HG03378 (cell line): Measurements from ENCODE around the gene DEFB129.
"Not testable (repeated sequence)": the region's sequence is repeated elsewhere in the genome, so short reads cannot be mapped to it uniquely, and the experiment has no call there.

ENCODE experiments used
- ATAC-seq: cut with Tn5 transposase; IDR thresholded peaks from one replicate; pipeline ENCODE4 v1.9.1; 2021; ENCODE audit warnings: mild to moderate bottlenecking, moderate library complexity; ENCODE audit not compliant: unreplicated experiment

The DEFB129 gene, protein sequence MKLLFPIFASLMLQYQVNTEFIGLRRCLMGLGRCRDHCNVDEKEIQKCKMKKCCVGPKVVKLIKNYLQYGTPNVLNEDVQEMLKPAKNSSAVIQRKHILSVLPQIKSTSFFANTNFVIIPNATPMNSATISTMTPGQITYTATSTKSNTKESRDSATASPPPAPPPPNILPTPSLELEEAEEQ

DNA sequence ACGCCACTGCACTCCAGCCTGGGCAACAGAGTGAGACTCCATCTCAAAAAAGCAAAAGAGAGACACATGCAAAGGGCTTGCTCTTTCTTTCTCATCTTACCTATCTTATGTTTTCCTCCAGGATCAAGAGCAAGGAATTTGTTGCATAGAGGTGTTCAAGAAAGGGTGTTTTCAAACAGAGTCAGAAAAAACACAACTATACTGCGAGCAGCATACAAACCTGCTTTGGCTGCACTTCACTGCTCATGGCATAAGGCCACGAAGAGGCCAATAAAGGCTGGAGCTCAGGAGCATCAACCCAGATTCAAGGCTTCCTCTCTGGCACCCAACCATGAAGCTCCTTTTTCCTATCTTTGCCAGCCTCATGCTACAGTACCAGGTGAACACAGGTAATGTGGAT lies at the start of gene DEFB129:
Gene DEFB129 (plus strand): TSS at position 301 of the 400 bp plus-strand sequence. CDS start 31 bp downstream, at position 332.
- ATAC-seq, result no peak

DNA sequence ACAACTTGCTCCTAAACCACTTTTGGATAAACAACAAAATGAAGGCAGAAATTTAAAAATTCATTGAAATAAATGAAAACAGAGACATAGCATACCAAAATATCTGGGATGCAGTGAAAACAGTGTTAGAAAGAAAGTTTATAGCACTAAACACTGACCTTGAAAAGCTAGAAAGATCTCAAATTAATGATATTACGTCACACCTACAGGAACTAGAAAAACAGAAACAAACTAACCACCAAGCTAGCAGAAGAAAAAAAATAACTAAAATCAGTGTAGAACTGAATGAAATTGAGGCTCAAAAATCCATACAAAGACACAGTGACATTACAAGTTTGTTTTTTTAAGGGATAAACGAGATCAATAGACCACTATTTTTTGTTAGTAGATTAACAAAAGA lies 42.8 kb upstream of the DEFB129 start:
- no peak for ATAC-seq

DNA sequence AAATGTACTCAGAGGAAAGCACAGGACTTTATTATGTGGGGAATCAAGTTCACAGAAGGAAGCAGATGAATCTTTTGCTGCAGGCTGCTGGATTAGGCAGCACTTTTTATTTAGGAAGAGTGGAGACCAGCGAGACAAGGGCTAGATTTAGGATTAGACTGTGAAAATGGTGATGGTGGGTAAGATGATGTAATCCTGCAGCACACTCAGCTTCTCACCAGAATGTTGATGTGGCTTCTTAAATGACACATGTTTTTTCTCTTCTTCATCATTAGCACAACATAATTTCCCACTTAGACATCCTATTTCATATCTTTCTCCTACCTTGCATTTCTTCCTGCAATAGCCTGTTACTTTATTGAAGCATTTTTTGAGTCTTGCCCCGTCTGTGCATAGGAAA lies 39.3 kb upstream of the DEFB129 start:
- no peak for ATAC-seq

DNA sequence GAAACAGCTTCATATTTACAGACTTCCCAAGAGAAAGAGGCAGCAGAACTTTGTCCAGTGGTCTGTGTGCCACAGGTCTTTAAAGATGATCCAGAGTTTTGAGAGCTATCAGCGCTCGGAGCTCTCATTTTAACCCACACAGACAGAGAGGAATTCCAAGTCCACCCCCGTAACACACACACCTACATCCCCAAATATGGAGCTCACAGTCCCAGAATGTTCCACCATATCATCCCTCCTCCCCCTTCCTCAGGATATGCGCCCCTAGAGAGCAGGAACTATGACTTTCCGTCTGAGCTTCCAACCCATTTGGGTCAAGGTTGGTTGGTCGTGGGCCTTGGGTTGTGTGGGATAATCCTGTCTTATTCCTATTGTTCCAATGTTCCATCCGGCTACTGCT lies 37.4 kb upstream of the DEFB129 start, which contains the start of gene DEFB128:
Gene DEFB128 (minus strand): TSS at position 101 of the 400 bp plus-strand sequence. CDS start 88 bp downstream, at position 13.
- ATAC-seq, result no peak

DNA sequence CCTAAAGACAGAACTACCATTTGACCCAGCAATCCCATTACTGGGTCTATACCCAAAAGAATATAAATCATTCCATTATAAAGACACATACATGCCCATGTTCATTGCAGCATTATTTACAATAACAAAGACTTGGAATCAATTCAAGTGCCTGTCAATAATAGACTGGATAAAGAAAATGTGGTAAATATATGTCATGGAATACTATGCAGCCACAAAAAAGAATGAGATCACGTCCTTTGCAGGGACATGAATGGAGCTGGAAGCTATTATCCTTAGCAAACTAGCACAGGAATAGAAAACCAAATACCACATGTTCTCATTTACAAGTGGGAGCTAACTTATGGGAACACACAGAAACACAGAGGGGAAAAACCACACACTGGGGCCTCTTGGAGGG lies 28.8 kb upstream of the DEFB129 start:
- ATAC-seq, result no peak

DNA sequence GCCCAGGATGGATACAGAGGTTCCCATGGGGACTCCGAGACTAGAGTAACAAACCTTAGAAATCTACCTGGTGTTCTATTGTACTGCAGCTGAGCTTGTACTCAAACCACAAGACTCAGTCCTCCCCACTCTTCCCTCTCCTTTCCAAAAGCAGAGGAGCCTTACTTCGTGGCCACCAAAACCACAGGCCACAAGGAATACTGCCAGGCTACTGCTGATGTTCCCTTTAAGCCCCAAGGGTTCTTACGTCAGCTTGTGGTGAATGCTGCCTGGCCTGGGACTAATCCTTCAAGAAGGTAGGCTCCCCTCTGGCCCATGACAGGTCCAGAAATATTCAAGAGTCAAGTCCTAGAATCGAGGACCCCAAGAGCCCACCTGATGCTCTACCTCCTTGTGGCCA lies 27.1 kb upstream of the DEFB129 start:
- no peak for ATAC-seq

DNA sequence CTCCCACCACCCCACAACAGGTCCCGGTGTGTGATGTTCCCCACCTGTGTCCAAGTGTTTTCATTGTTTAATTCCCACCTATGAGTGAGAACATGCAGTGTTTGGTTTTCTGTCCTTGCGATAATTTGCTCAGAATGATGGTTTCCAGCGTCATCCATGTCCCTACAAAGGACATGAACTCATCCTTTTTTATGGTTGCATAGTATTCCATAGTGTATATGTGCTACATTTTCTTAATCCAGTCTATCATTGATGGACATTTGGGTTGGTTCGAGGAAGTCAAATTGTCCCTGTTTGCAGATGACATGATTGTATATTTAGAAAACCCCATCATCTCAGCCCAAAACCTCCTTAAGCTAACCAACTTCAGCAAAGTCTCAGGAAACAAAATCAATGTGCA lies 23.4 kb upstream of the DEFB129 start:
- ATAC-seq, result not testable (repeated sequence)

DNA sequence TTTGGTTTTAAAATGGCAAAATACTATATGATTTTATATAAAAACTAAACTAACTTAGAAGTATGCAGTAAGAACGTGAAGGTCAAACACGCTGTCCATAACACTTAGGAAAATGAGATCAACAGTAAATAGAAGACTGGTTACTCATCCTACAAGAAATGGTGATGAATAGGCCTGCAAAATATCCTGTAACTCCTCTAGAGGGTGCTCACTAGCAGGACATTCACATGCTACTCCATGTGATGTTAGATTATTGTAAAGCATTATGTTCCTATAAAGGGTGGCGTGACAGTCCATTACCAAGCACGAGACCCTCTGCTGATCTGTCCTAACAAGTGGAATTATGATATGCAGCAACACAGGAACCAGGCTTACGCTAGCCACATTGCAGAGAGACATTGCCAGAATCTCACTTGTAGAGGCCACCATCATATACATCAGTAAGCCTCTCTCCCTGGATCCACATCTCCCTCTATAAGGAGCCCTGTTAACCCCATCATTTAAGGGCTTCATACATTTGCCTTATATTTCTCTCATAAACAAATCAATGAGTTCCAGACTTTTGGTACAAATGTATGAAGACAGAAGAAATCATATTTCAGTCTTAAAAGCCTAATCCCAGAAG lies 18.0 kb upstream of the DEFB129 start:
- peak; percentile 55 for ATAC-seq

DNA sequence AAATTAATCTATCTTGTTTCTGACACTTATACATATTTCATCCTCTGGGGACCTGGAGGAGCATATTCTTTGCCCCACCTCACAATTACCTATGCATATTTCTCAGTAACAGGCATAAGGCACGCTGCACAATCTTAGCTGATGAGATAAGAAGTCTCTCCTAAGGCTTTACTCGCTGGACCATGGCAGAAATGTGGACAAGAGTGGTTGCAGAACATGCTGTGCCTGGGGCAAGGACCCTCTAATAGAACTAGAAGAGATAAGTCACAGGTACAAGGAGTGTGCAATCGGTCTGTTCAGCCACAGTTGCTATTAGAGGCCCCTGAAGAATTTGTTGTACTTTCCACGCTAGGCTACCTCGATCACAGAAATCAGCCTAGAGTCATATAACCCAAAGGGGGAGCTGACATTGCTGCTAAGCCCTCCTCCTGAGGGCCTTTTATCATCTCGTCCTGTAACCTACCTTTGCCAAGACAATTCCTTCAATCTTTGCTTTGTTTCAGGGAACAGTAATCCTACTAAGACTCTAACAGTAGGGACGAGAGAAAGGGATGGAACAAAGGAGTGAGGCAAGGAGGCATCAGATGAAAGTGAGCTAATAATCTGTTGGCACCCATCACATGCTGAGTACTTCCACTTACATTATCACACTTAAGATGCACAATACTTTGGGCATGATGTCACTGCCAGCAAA lies 16.1 kb upstream of the DEFB129 start:
- no peak for ATAC-seq

DNA sequence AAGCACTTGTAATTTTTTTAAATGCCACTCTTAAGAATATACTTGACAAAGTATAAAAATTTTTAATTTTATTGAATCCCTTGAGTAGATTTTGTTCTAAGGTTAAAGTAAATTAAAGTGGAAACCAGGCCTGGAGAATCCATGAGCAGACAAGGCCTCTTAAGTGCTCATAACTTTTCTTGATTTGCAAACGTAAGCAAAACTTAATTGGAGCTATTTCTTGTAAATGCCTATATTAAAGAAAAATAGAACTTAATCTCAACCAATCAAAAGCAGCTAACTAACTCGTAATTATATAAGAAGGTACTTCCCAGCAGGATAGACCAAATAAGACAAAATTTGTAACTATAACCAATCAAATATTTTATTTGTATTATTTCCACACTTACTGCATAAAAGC lies 12.7 kb upstream of the DEFB129 start:
- no peak for ATAC-seq

DNA sequence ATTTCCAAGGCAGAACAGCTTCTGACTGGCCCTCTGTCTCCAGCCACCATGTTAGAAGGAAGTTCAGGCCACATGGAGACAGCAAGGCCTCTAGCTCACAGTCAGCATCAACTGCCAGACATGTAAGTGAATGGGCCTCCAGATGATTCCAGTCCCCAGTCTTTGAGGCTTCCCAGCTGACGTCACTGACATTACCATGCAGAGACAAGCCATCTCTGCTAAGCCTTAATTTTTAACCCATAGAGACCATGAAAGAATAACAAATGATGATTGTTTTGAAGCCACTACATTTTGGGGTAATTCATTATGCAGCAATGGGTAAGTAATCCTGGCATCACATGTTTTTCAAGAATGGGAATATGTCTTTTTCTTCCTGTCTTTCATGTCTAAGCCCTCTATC lies 11.3 kb upstream of the DEFB129 start:
- ATAC-seq, result no peak

DNA sequence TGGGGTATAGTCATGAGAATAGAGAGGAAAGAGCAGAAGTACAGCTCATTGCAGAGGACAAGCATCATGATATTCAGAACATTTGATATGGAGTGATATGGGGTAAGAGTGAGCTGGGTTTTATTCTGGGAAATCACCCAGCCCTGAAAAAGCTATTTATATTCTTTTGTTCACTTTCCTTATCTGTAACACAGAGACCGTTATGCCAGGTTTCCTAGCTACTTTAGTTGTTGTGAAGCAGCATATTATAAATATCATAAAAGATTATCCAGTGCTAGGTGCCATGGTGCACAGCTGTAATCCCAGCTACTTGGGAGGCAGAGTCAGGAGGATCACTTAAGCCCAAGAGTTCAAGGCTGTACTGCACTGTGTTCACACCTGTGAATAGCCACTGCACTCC lies 9.8 kb upstream of the DEFB129 start:
- ATAC-seq, result no peak

DNA sequence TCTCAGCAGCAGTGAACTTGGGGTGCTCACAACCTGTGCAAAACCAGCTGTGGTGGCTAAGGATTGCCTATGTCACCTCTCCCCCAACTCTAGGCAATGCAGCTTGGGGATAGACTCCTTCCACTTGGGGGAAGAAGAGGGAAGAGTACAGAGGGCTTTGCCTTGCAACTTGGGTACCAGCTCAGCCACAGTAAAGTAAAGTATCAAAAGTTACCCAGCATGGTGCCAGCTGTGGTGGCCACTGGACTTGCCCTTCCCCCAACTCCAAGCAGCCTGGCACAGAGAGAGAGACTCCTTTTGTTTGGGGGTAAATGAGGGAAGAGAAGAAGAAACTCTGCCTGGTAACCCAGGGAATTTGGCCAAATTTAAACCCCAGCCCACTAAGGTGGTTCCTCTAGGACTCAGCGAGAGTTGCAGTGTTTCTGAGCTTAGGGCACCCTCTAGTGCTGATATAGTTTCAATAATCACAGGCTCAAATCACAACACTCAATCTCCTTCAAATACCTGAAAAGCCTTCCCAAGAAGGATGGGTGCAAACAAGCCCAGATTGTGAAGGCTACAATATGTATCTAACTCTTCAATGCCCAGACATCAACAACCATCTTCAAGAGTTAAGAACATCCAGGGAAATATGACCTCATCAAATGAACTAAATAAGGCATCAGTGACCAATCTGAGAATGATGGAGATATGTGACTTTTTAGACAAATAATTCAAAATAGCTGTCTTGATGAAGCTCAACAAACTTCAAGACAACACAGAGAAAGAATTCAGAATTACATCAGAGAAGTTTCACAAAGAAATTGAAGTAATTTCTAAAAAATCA lies 7.6 kb upstream of the DEFB129 start:
- no peak for ATAC-seq

DNA sequence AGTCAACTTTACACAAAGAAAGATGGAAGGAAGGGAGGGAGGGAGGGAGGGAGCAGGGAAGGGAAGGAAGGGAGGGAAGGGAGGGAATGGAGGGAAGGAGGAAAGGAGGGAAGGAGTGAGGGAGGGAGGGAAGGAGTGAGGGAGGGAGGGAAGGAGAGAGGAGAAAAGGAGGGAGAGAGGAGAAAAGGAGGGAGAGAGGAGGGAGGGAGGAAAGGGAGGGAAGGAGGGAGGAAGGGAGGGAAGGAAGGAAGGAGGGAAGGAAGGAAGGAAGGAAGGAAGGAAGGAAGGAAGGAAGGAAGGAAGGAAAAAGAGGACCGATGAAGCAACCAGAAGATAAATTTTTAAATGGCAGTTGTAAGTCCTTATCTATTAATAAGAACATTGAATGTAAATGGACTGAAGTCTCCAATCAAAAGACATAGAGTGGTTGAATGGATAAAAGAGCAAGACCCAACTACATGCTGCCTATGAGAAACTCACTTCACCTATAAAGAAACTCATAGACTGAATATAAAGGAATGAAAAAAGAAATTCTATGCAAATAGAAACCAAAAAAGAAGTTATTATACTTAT lies 5.7 kb upstream of the DEFB129 start:
- no peak for ATAC-seq

DNA sequence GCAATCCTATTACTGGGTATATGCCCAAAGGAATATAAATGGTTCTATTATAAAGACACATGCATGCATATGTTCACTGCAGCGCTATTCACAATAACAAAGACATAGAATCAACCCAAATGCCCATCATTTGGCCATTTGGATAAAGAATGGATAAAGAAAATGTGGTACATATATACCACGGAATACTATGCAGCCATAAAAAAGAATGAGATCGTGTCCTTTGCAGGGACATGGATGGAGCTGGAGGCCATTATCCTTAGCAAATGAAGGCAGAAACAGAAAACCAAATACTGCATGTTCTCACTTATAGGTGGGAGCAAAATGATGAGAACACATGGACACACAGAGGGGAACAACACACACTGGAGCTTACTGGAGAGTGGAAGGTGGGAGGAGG lies 1.2 kb upstream of the DEFB129 start:
- not testable (repeated sequence) for ATAC-seq

DNA sequence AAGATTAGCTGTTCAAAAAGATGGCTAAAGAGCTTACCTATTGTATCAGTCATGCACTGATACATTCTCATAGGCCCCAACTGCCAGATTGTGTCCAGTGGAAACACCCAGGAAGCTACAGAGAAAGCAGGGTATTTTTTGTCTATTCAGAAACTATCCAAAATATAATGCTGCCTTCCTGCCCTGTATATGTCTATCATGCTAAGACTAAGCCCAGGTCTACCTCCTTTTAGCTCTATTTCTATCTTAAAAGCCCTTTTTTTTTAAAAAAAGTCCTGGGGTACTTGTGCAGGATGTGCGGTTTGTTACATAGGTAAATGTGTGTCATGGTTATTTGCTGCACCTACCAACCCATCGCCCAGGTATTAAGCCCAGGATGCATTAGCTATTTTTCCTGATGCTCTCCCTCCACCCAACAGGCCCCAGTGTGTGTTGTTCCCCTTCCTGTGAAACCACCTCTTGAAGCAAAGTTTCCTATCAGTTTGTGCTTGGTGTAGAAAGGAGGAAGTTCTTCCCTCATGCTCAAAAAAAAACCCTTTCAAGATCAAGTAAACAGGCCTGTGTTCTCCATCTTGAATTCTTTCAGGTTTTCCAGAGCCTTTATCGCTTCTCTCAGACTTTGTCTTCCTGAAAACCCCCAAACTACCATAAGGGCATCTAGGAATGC lies 514 bp downstream of the DEFB129 start:
- no peak for ATAC-seq

DNA sequence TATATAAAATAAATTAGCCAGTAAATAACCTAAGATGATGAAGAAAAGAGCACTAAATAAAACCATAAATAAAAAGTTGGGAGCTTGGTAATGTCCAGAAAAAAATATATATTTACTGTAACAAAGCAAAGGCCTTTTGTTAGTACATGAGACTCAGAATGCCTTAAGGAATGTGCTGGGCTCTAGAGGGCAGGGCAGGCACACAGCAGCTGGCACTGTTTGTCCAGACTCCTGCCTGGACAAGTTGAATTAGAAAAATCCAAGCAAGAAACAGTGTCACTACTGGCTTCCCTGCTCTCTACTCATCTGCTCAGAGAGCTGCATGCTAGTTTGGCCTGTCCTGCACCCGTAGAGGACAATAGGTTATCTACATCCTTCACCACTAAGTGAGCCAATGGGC lies 8.8 kb downstream of the DEFB129 start:
- no peak for ATAC-seq

DNA sequence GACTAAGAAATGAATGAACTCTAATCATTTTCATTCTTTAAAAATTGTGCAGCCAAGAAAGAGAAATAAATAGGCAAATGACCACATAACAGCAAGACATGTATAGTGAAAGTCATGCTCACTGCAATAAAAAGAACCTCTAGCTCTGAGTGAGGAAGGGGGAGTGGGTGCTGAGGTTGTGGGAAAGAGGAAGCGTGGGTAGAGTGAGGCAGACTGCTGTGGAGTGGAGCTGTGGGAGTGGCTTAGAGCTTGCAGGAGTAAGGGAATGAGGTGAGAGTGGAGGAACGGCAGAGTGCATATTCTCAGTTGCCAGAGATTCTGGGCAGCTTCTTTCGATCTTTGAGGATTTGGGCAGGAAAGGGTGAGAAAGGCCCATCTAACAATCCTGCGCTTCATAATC lies 10.4 kb downstream of the DEFB129 start:
- no peak for ATAC-seq

DNA sequence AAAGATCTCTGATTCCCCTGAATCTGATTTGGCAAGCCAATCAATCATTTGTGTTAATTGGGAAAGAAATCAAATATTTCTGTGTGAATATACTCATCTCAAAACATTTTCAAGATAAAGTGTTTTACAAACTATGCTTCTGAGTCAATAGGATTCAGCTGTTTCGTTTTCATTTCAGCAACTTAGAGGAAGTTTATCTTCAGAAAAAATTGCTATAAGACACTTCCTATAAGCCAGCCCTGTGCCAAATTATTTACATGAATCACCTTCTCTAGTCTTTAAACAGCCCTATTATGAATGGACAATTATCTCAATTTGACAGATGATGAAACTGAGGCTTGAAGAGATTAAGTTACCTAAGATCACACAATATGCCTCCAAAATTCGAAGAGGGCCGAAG lies 10.9 kb downstream of the DEFB129 start:
- no peak for ATAC-seq

DNA sequence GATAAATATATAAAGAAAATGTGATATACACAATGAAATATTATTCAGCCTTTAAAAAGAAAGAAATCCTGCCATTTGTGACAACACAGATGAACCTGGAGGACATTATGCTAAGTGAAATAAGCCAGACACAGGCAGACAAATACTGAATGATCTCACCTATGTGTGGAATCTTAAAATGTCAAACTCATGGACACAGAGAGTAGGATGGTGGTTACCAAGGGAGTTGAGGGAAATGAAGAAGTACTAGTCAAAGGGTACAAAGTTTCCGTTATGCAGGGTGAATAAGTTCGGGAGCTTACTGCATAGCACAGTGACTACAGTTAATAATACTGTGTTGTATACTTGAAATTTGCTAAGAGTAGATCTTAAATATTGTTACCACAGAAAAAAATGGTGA lies 15.8 kb downstream of the DEFB129 start:
- ATAC-seq, result no peak

DNA sequence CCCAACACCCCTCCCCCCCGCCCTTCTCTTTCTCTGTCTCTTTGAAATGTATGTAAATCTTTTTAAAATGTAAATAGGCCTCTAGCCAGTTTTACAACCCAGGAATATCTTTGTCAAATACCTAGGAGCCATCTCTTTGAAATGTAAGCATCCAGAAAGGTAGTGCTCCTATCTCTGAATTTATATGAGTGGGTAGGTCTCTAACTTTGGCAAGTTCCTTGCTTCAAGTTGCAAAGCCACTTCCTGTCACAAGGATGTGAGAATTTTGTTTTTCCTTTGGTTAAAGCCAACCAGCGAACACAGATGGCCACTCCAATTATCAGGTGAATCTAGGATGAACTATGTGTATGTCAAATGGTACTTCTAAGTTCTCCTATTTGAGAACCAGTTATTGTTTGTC lies 24.3 kb downstream of the DEFB129 start:
- no peak for ATAC-seq
